ENCODE data around the gene TIAM1. TPM values are rescaled to one million over a fixed set of nuclear protein-coding genes. Genes with fewer than 3 reads are reported as not detected.

The TIAM1 gene
- total RNA-seq, 4 donors from 2014 or later, result 0.66 to 3.5 (median 1.0) TPM

- ATAC-seq (no peak), DNase-seq (no peak)
- H3K27ac ChIP-seq, result no peak overlapping the region
- in situ Hi-C loops (cut with MboI; ENCODE audit: low sequenced_read_pairs in 4 of 4), result no loop called here
- no peaks in the 10 kb centered on the region for H3K9me3 ChIP-seq
- no peaks in the 10 kb centered on the region for H3K4me1 ChIP-seq
- TF ChIP-seq POLR2A (IDR thresholded peaks at IDR 0.05), result no peak
- TF ChIP-seq CTCF (IDR thresholded peaks at IDR 0.05 in 4 of 5, conservative IDR thresholded peaks at IDR 0.05 in 1 of 5), result no peak
- no peak overlapping the region for H3K4me3 ChIP-seq
- intact Hi-C loops (cut with DNase I; ENCODE audit: low total_unique reads), result no loop called here
- no peaks in the 10 kb centered on the region for H3K27me3 ChIP-seq
- H3K36me3 ChIP-seq, result no peaks in the 10 kb centered on the region
These were observed 17.4 kb downstream of the TIAM1 start for GRCh38 chr21:31326522-31327242.

GRCh38 chr21:31318971-31319370, 25.1 kb downstream of the TIAM1 start:
- in situ Hi-C loops (cut with MboI; ENCODE audit: low sequenced_read_pairs in 4 of 4), result no loop called here
- no peaks in the 10 kb centered on the region for H3K27me3 ChIP-seq
- intact Hi-C loops (cut with DNase I; ENCODE audit: low total_unique reads), result no loop called here
- ATAC-seq, result no peak
- no peaks in the 10 kb centered on the region for H3K9me3 ChIP-seq
- no peak overlapping the region for H3K27ac ChIP-seq
- H3K4me1 ChIP-seq, result no peaks in the 10 kb centered on the region
- H3K36me3 ChIP-seq, result no peaks in the 10 kb centered on the region
- DNase-seq, result no peak
- no peak for TF ChIP-seq CTCF (IDR thresholded peaks at IDR 0.05 in 4 of 5, conservative IDR thresholded peaks at IDR 0.05 in 1 of 5)
- TF ChIP-seq POLR2A (IDR thresholded peaks at IDR 0.05), result no peak
- no peak overlapping the region for H3K4me3 ChIP-seq

- Histone ChIP-seq H3K4me1 (no peaks in the 10 kb centered on the region), H3K36me3 (no peaks in the 10 kb centered on the region), H3K9me3 (no peaks in the 10 kb centered on the region), H3K4me3 (no peak overlapping the region), H3K27me3 (no peaks in the 10 kb centered on the region), H3K27ac (no peak overlapping the region)
- TF ChIP-seq POLR2A (IDR thresholded peaks at IDR 0.05) (no peak), CTCF (IDR thresholded peaks at IDR 0.05 in 4 of 5, conservative IDR thresholded peaks at IDR 0.05 in 1 of 5) (no peak)
- no peak for ATAC-seq
- no peak for DNase-seq
- intact Hi-C loops (cut with DNase I; ENCODE audit: low total_unique reads) (no loop called here), in situ Hi-C loops (cut with MboI; ENCODE audit: low sequenced_read_pairs in 4 of 4) (no loop called here)
These were observed 26.4 kb downstream of the TIAM1 start for GRCh38 chr21:31317688-31318087.

- DNase-seq (no peak), ATAC-seq (no peak)
- Histone ChIP-seq H3K4me3 (no peak overlapping the region), H3K9me3 (no peaks in the 10 kb centered on the region), H3K27me3 (no peaks in the 10 kb centered on the region), H3K4me1 (no peaks in the 10 kb centered on the region), H3K27ac (no peak overlapping the region), H3K36me3 (no peaks in the 10 kb centered on the region)
- in situ Hi-C loops (cut with MboI; ENCODE audit: low sequenced_read_pairs in 4 of 4), result no loop called here
- intact Hi-C loops (cut with DNase I; ENCODE audit: low total_unique reads), result no loop called here
- no peak for TF ChIP-seq CTCF (IDR thresholded peaks at IDR 0.05 in 4 of 5, conservative IDR thresholded peaks at IDR 0.05 in 1 of 5)
- no peak for TF ChIP-seq POLR2A (IDR thresholded peaks at IDR 0.05)
These were observed 27.4 kb downstream of the TIAM1 start for GRCh38 chr21:31316488-31317169.

Data from gastrocnemius medialis (tissue), 4 donors.